H7 (cell line): ENCODE measurements around the gene RASD1. TPM values are rescaled to one million over a fixed set of nuclear protein-coding genes. Genes with fewer than 3 reads are reported as not detected.
A peak's percentile ranks its signal among the peaks of the same experiment; 100 is the strongest.

Experiments
- DNase-seq: peaks from one replicate; pipeline ENCODE4 v3.0.0; 2012
- H3K27me3 ChIP-seq: 2 replicates; pipeline ENCODE4 v1.6.0; 2011; ENCODE audit warnings: mild to moderate bottlenecking, low read length; ENCODE audit not compliant: control insufficient read depth, insufficient read depth
- H3K36me3 ChIP-seq: replicated peaks from 2 replicates; pipeline ENCODE4 v1.5.1; 2011; ENCODE audit warnings: low read length; ENCODE audit not compliant: control insufficient read depth, insufficient read depth
- H3K4me3 ChIP-seq: 2 replicates; pipeline ENCODE4 v1.5.1; 2011; ENCODE audit warnings: low read depth, mild to moderate bottlenecking, control low read depth, low read length, moderate library complexity; ENCODE audit not compliant: insufficient read depth
- total RNA-seq: library from RNA; depleted of rRNA; stranded (reverse); fragments of >200 nt; shearing (Covaris generic); gene quantifications from 2 replicates; pipeline ENCODE4 v1.2.3, GENCODE V29; 2014; rRNA removed

RASD1 gene
- 5.3 and 5.6 TPM in 2 replicates for total RNA-seq

- peak within 1 kb of the TSS; percentile 70 for H3K4me3 ChIP-seq
- DNase-seq: peak; percentile 99
- H3K27me3 ChIP-seq: peaks cover 18% of the 10 kb centered on the region
- no peaks in the 10 kb centered on the region for H3K36me3 ChIP-seq
These were observed at the start of gene RASD1 for GRCh38 chr17:17496189-17497064. TSS of gene RASD1 (minus strand) at chr17:17496395. CDS start at chr17:17496181, 214 bp downstream.

- no peaks in the 10 kb centered on the region for H3K27me3 ChIP-seq
- no peaks in the 10 kb centered on the region for H3K36me3 ChIP-seq
- no peak overlapping the region for H3K4me3 ChIP-seq
- no peak for DNase-seq
These were observed 49.8 kb upstream of the RASD1 start for GRCh38 chr17:17545984-17546383.

GRCh38 chr17:17545031-17545820 is 49.0 kb upstream of the RASD1 start:
- H3K27me3 ChIP-seq: no peaks in the 10 kb centered on the region
- no peak overlapping the region for H3K4me3 ChIP-seq
- no peak for DNase-seq
- no peaks in the 10 kb centered on the region for H3K36me3 ChIP-seq

GRCh38 chr17:17542906-17543635 is 46.9 kb upstream of the RASD1 start:
- no peaks in the 10 kb centered on the region for H3K36me3 ChIP-seq
- no peaks in the 10 kb centered on the region for H3K27me3 ChIP-seq
- no peak overlapping the region for H3K4me3 ChIP-seq
- DNase-seq: no peak

- Histone ChIP-seq H3K36me3 (no peaks in the 10 kb centered on the region), H3K4me3 (no peak overlapping the region), H3K27me3 (no peaks in the 10 kb centered on the region)
- no peak for DNase-seq
These were observed 45.4 kb upstream of the RASD1 start for GRCh38 chr17:17541640-17542001.

GRCh38 chr17:17540935-17541639 is 44.9 kb upstream of the RASD1 start:
- Histone ChIP-seq H3K36me3 (no peaks in the 10 kb centered on the region), H3K27me3 (no peaks in the 10 kb centered on the region), H3K4me3 (no peak overlapping the region)
- DNase-seq: no peak

GRCh38 chr17:17540278-17540906 is 44.2 kb upstream of the RASD1 start:
- H3K4me3 ChIP-seq: no peak overlapping the region
- peak; percentile 84 for DNase-seq
- H3K36me3 ChIP-seq: no peaks in the 10 kb centered on the region
- H3K27me3 ChIP-seq: no peaks in the 10 kb centered on the region

- Histone ChIP-seq H3K27me3 (no peaks in the 10 kb centered on the region), H3K4me3 (no peak overlapping the region), H3K36me3 (no peaks in the 10 kb centered on the region)
- no peak for DNase-seq
These were observed 43.4 kb upstream of the RASD1 start for GRCh38 chr17:17539591-17539990.

GRCh38 chr17:17538417-17539391 is 42.5 kb upstream of the RASD1 start:
- Histone ChIP-seq H3K4me3 (no peak overlapping the region), H3K36me3 (no peaks in the 10 kb centered on the region), H3K27me3 (no peaks in the 10 kb centered on the region)
- no peak for DNase-seq

GRCh38 chr17:17537311-17538099 is 41.3 kb upstream of the RASD1 start:
- H3K4me3 ChIP-seq: no peak overlapping the region
- H3K27me3 ChIP-seq: no peaks in the 10 kb centered on the region
- no peak for DNase-seq
- H3K36me3 ChIP-seq: no peaks in the 10 kb centered on the region

GRCh38 chr17:17536702-17537101 is 40.5 kb upstream of the RASD1 start:
- Histone ChIP-seq H3K27me3 (no peaks in the 10 kb centered on the region), H3K4me3 (no peak overlapping the region), H3K36me3 (no peaks in the 10 kb centered on the region)
- no peak for DNase-seq

- Histone ChIP-seq H3K36me3 (no peaks in the 10 kb centered on the region), H3K4me3 (no peak overlapping the region), H3K27me3 (no peaks in the 10 kb centered on the region)
- no peak for DNase-seq
These were observed 39.8 kb upstream of the RASD1 start for GRCh38 chr17:17535957-17536356.
